ENCODE data around the gene COBLL1.

Gene COBLL1

GRCh38 chr2:164681009-164681408 lies 160.6 kb downstream of the COBLL1 start:
- TF ChIP-seq CTCF (IDR thresholded peaks at IDR 0.05; ENCODE audit: low read depth, low read length, missing control alignments): no peak
- no peak for DNase-seq (ENCODE audit: extremely low read depth, low read depth)
- no peak overlapping the region for H3K4me3 ChIP-seq (replicated peaks; ENCODE audit: low read depth, low read length)

- no peak for TF ChIP-seq CTCF (IDR thresholded peaks at IDR 0.05; ENCODE audit: low read depth, low read length, missing control alignments)
- no peak for DNase-seq (ENCODE audit: extremely low read depth, low read depth)
- no peak overlapping the region for H3K4me3 ChIP-seq (replicated peaks; ENCODE audit: low read depth, low read length)
Measured at GRCh38 chr2:164678631-164679149, 162.9 kb downstream of the COBLL1 start.

GRCh38 chr2:164677733-164678132 lies 163.9 kb downstream of the COBLL1 start:
- no peak overlapping the region for H3K4me3 ChIP-seq (replicated peaks; ENCODE audit: low read depth, low read length)
- no peak for DNase-seq (ENCODE audit: extremely low read depth, low read depth)
- no peak for TF ChIP-seq CTCF (IDR thresholded peaks at IDR 0.05; ENCODE audit: low read depth, low read length, missing control alignments)

- TF ChIP-seq CTCF (IDR thresholded peaks at IDR 0.05; ENCODE audit: low read depth, low read length, missing control alignments): no peak
- H3K4me3 ChIP-seq (replicated peaks; ENCODE audit: low read depth, low read length): no peak overlapping the region
- no peak for DNase-seq (ENCODE audit: extremely low read depth, low read depth)
Measured at GRCh38 chr2:164677271-164677670, 164.4 kb downstream of the COBLL1 start.

- no peak overlapping the region for H3K4me3 ChIP-seq (replicated peaks; ENCODE audit: low read depth, low read length)
- no peak for DNase-seq (ENCODE audit: extremely low read depth, low read depth)
- no peak for TF ChIP-seq CTCF (IDR thresholded peaks at IDR 0.05; ENCODE audit: low read depth, low read length, missing control alignments)
Measured at GRCh38 chr2:164675687-164676086, 165.9 kb downstream of the COBLL1 start.

- H3K4me3 ChIP-seq (replicated peaks; ENCODE audit: low read depth, low read length): no peak overlapping the region
- TF ChIP-seq CTCF (IDR thresholded peaks at IDR 0.05; ENCODE audit: low read depth, low read length, missing control alignments): no peak
- DNase-seq (ENCODE audit: extremely low read depth, low read depth): no peak
Measured at GRCh38 chr2:164675027-164675426, 166.6 kb downstream of the COBLL1 start.
